Liver (tissue), 9 donors: ENCODE measurements around the gene DNAJB11. TPM values are rescaled to one million over a fixed set of nuclear protein-coding genes. Genes with fewer than 3 reads are reported as not detected.

ENCODE experiments used
- DNase-seq: peaks from one replicate; pipeline ENCODE4 v3.0.0-alpha.2; 2017; ENCODE audit warnings: low spot score
- H3K27ac ChIP-seq, 2 donors: one replicate each; pipeline ENCODE4 v1.7.0; 2013; ENCODE audit warnings: inconsistent platforms in 2 of 2, low read length in 2 of 2, control low read depth in 1 of 2, low read depth in 1 of 2, mild to moderate bottlenecking in 1 of 2
- H3K27me3 ChIP-seq, 4 donors: one replicate each; pipeline versions ENCODE4 v1.6.1 to v1.7.0; 2013; ENCODE audit warnings: low read length in 3 of 4, inconsistent platforms in 1 of 4, mild to moderate bottlenecking in 1 of 4, moderate library complexity in 1 of 4; ENCODE audit not compliant: control insufficient read depth in 4 of 4, insufficient read depth in 4 of 4
- H3K36me3 ChIP-seq, 4 donors: one replicate each; pipeline versions ENCODE4 v1.6.1 to v1.7.0; 2013; ENCODE audit warnings: low read length in 3 of 4, mild to moderate bottlenecking in 3 of 4, low read depth in 1 of 4, moderate library complexity in 1 of 4; ENCODE audit not compliant: control insufficient read depth in 4 of 4, insufficient read depth in 3 of 4
- H3K4me1 ChIP-seq, 4 donors: one replicate each; pipeline versions ENCODE4 v1.6.1 to v1.7.0; 2013; ENCODE audit warnings: low read length in 3 of 4, mild to moderate bottlenecking in 3 of 4, moderate library complexity in 1 of 4; ENCODE audit not compliant: control insufficient read depth in 4 of 4, insufficient read depth in 4 of 4
- H3K4me3 ChIP-seq, 3 donors: one replicate each; pipeline versions ENCODE4 v1.6.1 to v1.7.0; 2013; ENCODE audit warnings: low read length in 3 of 3, control low read depth in 1 of 3, low read depth in 1 of 3, mild to moderate bottlenecking in 1 of 3
- H3K9ac ChIP-seq, 2 donors: one replicate each; pipeline ENCODE4 v1.7.0; 2013; ENCODE audit warnings: low read length in 2 of 2, mild to moderate bottlenecking in 2 of 2, moderate library complexity in 2 of 2, control low read depth in 1 of 2, low read depth in 1 of 2
- H3K9me3 ChIP-seq, 4 donors: one replicate each; pipeline versions ENCODE4 v1.6.1 to v1.7.0; 2013; ENCODE audit warnings: low read length in 3 of 4; ENCODE audit not compliant: control insufficient read depth in 4 of 4
- FOXA1 ChIP-seq: IDR thresholded peaks from 2 replicates; pipeline ENCODE4 v1.6.1; 2016; ENCODE audit warnings: antibody characterized with exemption
- FOXA2 ChIP-seq: IDR thresholded peaks from 2 replicates; pipeline ENCODE4 v1.6.1; 2016; ENCODE audit warnings: antibody characterized with exemption
- GABPA ChIP-seq, 2 donors: IDR thresholded peaks in 1 of 2; conservative IDR thresholded peaks in 1 of 2; 2 replicates each; pipeline ENCODE4 v1.6.1; 2016; ENCODE audit warnings: antibody characterized with exemption in 2 of 2, mild to moderate bottlenecking in 1 of 2, moderate library complexity in 1 of 2
- HNF4A ChIP-seq, 2 donors: conservative IDR thresholded peaks; 2 replicates each; pipeline ENCODE4 v1.6.1; 2016; ENCODE audit warnings: antibody characterized with exemption in 2 of 2, mild to moderate bottlenecking in 2 of 2
- HNF4G ChIP-seq: IDR thresholded peaks from 2 replicates; pipeline ENCODE4 v1.6.1; 2016; ENCODE audit warnings: antibody characterized with exemption
- JUND ChIP-seq, 2 donors: IDR thresholded peaks; 2 replicates each; pipeline ENCODE4 v1.6.1; 2016; ENCODE audit warnings: antibody characterized with exemption in 2 of 2
- NR2F2 ChIP-seq: IDR thresholded peaks from 2 replicates; pipeline ENCODE4 v1.6.1; 2016; ENCODE audit warnings: antibody characterized with exemption
- RAD21 ChIP-seq, 2 donors: IDR thresholded peaks; 2 replicates each; pipeline ENCODE4 v1.6.1; 2016; ENCODE audit warnings: antibody characterized with exemption in 2 of 2, mild to moderate bottlenecking in 2 of 2
- RXRA ChIP-seq, 2 donors: IDR thresholded peaks; 2 replicates each; pipeline ENCODE4 v1.6.1; 2017 to 2018; ENCODE audit warnings: antibody characterized with exemption in 2 of 2, mild to moderate bottlenecking in 1 of 2
- SP1 ChIP-seq: IDR thresholded peaks from 2 replicates; pipeline ENCODE4 v1.6.1; 2018; ENCODE audit warnings: antibody characterized with exemption, mild to moderate bottlenecking
- TAF1 ChIP-seq: conservative IDR thresholded peaks from 2 replicates; pipeline ENCODE4 v1.6.1; 2016; ENCODE audit warnings: antibody characterized with exemption, mild to moderate bottlenecking
- YY1 ChIP-seq: IDR thresholded peaks from 2 replicates; pipeline ENCODE4 v1.6.1; 2016; ENCODE audit warnings: antibody characterized with exemption, mild to moderate bottlenecking
- WGBS: extraction: QIAGEN DNeasy Blood & Tissue Kit; methylation state at CpG from one replicate; pipeline ENCODE4 v1.1.7; 2013; 5-methylcytosine and 5-hydroxymethylcytosine counted together
- polyA plus RNA-seq, 2 donors: library from polyadenylated mRNA; stranded (reverse) in 1 of 2; unstranded in 1 of 2; fragments of 200-250 nt in 1 of 2; fragments of >200 nt in 1 of 2; fragmentation: Nextera tagmentation in 1 of 2; extraction: Ambion mirVana in 1 of 2; gene quantifications; one replicate each; pipeline versions ENCODE4 v1.2.1 to v1.2.3, GENCODE V29; 2013 to 2015
- total RNA-seq, 2 donors: library from RNA; depleted of rRNA; stranded (reverse); fragments of >200 nt; gene quantifications; one replicate each; pipeline ENCODE4 v1.2.3, GENCODE V29; 2014
- TF ChIP-seq, protein P1 (sequence below): IDR thresholded peaks from 2 replicates; pipeline ENCODE4 v1.6.1; 2016; ENCODE audit warnings: antibody characterized with exemption
- TF ChIP-seq, protein P2 (sequence below): IDR thresholded peaks from 2 replicates; pipeline ENCODE4 v1.6.1; 2016; ENCODE audit warnings: antibody characterized with exemption
- TF ChIP-seq, protein P3 (sequence below): IDR thresholded peaks from 2 replicates; pipeline ENCODE4 v1.6.1; 2016; ENCODE audit warnings: antibody characterized with exemption
- TF ChIP-seq, protein P4 (sequence below): fragments of 150-350 bp; IDR thresholded peaks from 2 replicates; pipeline ENCODE4 v1.5.1; 2017; ENCODE audit warnings: improper control_type of control experiment, low read depth, low read length; ENCODE audit not compliant: missing input control
- TF ChIP-seq, protein P5 (sequence below): IDR thresholded peaks from 2 replicates; pipeline ENCODE4 v1.6.1; 2016; ENCODE audit warnings: antibody characterized with exemption, mild to moderate bottlenecking
- donor health status: healthy.
- donor health status: healthy.
- donor health status: healthy.
- donor health status: healthy.
- donor health status: healthy.

The DNAJB11 gene
- total and polyA plus RNA-seq, 4 donors = 30.2 to 101 (median 56.0) TPM

DNA sequence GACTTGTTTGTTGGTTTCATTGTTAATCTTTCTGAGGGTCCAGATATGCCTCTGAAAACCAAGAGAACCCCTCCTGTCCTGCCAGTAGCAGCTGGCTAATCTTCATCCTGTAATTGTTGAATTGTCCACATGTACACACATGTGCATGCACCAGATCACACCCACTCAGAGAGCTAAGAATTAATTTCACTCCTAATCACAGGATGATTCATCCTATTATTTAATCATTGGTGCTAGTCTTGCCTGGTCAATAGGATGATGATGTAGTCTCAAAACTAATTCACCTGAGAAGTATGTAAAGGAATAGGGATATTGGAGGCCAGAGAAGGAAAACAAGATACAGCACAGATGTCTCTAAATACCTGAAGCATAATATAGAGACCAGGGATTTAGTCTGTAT lies 34.6 kb downstream of the DNAJB11 start:
- no peak overlapping the region for H3K9ac ChIP-seq
- TF ChIP-seq, protein P1, sequence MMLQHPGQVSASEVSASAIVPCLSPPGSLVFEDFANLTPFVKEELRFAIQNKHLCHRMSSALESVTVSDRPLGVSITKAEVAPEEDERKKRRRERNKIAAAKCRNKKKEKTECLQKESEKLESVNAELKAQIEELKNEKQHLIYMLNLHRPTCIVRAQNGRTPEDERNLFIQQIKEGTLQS = no peak
- TF ChIP-seq JUND (IDR thresholded peaks at IDR 0.05) = peak in 1 of 2 donors; percentile 30
- no peaks in the 10 kb centered on the region for H3K27me3 ChIP-seq
- no peak overlapping the region for H3K4me3 ChIP-seq
- H3K36me3 ChIP-seq = no peaks in the 10 kb centered on the region
- peaks cover 13 to 77% (median 40%) of the 10 kb centered on the region in 4 donors for H3K4me1 ChIP-seq
- peak overlapping the region; percentile 92 to 94 for H3K27ac ChIP-seq
- H3K9me3 ChIP-seq = no peaks in the 10 kb centered on the region
- DNase-seq = no peak

DNA sequence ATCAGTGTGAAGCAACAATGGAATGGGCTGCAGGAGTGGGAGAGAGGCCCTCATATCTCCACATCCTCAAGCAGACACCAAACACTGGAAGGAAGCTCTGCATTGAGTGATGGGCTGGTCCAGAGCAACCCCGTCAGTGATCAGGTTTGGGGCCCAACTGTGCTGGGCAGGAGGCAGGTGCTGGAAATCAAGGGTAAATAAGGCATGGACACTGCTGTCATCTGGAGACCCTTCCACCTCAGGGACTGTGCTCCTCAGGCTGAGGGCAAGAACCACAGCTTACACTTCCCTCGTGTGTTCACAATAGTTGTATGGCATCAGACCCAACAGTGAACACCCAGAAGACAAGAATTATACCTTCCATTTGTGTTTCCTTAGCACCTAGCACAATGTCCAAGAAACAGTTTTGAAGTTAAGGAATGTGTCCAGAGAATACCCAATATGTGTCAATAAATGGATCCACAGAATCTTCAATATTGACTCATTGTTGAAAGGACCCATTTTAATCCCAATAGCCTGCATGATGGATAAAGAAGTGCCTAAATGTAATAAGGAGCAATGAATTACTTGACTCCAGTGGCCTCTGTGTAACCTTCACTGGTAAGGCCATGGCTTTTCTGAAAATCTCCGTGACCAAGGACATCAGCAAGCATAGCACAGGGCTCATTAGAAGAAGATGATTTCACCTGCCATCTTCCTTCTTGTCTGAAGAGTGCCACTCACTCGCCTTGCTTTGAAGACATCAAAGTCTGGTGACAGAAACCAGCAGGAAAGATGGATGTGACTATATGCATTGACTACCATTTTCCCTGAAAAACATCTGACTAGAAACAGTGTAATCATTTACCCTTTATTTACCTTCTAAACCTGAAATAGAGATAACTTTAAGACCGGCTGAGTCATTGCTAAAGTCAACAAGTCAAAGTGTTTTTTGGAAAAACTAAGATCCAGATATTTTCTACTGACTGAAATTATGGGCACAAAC lies 35.3 kb downstream of the DNAJB11 start:
- no peaks in the 10 kb centered on the region for H3K9me3 ChIP-seq
- H3K27me3 ChIP-seq = no peaks in the 10 kb centered on the region
- TF ChIP-seq FOXA2 = peak; percentile 99
- no peak for TF ChIP-seq HNF4G
- no peak for TF ChIP-seq TAF1
- TF ChIP-seq YY1 = peak; percentile 96
- TF ChIP-seq, protein P2, sequence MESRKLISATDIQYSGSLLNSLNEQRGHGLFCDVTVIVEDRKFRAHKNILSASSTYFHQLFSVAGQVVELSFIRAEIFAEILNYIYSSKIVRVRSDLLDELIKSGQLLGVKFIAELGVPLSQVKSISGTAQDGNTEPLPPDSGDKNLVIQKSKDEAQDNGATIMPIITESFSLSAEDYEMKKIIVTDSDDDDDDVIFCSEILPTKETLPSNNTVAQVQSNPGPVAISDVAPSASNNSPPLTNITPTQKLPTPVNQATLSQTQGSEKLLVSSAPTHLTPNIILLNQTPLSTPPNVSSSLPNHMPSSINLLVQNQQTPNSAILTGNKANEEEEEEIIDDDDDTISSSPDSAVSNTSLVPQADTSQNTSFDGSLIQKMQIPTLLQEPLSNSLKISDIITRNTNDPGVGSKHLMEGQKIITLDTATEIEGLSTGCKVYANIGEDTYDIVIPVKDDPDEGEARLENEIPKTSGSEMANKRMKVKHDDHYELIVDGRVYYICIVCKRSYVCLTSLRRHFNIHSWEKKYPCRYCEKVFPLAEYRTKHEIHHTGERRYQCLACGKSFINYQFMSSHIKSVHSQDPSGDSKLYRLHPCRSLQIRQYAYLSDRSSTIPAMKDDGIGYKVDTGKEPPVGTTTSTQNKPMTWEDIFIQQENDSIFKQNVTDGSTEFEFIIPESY = peak; percentile 48
- TF ChIP-seq RAD21 (IDR thresholded peaks at IDR 0.05) = peak; percentile 9 to 28
- TF ChIP-seq SP1 = peak; percentile 55
- TF ChIP-seq, protein P1 = peak; percentile 93
- peak; percentile 99 for TF ChIP-seq JUND (IDR thresholded peaks at IDR 0.05)
- TF ChIP-seq HNF4A (conservative IDR thresholded peaks at IDR 0.05) = peak; percentile 57 to 81
- TF ChIP-seq FOXA1 = peak; percentile 99
- TF ChIP-seq RXRA (IDR thresholded peaks at IDR 0.05) = peak; percentile 31 to 65
- no peak for TF ChIP-seq GABPA (IDR thresholded peaks at IDR 0.05 in 1 of 2, conservative IDR thresholded peaks at IDR 0.05 in 1 of 2)
- TF ChIP-seq, protein P3, sequence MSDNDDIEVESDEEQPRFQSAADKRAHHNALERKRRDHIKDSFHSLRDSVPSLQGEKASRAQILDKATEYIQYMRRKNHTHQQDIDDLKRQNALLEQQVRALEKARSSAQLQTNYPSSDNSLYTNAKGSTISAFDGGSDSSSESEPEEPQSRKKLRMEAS = peak; percentile 34
- H3K27ac ChIP-seq = peak overlapping the region; percentile 92 to 94
- peak overlapping the region in 1 of 3 donors; percentile 30 for H3K4me3 ChIP-seq
- DNase-seq = no peak
- WGBS = 68% methylated on average over 5 of the region's 5 CpGs
- no peaks in the 10 kb centered on the region for H3K36me3 ChIP-seq
- H3K9ac ChIP-seq = peak overlapping the region in 1 of 2 donors; percentile 27
- peaks cover 11 to 70% (median 36%) of the 10 kb centered on the region in 4 donors for H3K4me1 ChIP-seq

DNA sequence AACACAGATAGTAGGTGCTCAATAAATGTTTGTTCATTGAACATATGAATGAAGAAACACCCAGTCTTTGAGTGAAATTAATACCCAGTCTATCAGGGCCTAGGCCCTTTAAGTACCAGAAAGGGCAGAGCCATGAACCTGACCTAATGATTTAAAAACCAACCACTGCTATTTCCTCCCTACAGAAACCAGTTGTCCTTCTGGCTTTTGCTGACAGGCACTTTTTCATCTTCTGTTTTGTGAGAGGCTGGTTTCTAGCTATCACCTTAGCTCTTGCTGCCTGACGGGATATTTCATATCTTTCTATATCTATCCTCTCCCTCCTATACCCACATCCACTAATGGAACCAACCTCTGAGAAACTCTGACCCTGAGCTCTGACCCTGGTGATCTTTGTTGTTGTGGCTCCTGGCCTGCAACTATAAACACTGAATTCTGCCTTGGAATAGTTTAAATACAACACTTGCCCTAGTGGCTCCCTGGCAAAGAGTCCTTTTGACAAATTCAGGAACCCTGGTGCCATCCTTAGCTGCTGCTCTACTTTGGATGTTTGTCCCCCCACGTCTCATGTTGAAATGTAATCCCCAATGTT lies 38.2 kb downstream of the DNAJB11 start:
- Histone ChIP-seq H3K4me3 (no peak overlapping the region), H3K9me3 (no peaks in the 10 kb centered on the region), H3K36me3 (no peaks in the 10 kb centered on the region), H3K27ac (peak overlapping the region; percentile 36 to 58), H3K9ac (no peak overlapping the region), H3K4me1 (peaks cover 15 to 61% (median 39%) of the 10 kb centered on the region in 4 donors), H3K27me3 (no peaks in the 10 kb centered on the region)
- WGBS = 49% methylated on average over 2 of the region's 2 CpGs
- no peak for DNase-seq
- TF ChIP-seq, protein P3 = no peak
- TF ChIP-seq, protein P4, sequence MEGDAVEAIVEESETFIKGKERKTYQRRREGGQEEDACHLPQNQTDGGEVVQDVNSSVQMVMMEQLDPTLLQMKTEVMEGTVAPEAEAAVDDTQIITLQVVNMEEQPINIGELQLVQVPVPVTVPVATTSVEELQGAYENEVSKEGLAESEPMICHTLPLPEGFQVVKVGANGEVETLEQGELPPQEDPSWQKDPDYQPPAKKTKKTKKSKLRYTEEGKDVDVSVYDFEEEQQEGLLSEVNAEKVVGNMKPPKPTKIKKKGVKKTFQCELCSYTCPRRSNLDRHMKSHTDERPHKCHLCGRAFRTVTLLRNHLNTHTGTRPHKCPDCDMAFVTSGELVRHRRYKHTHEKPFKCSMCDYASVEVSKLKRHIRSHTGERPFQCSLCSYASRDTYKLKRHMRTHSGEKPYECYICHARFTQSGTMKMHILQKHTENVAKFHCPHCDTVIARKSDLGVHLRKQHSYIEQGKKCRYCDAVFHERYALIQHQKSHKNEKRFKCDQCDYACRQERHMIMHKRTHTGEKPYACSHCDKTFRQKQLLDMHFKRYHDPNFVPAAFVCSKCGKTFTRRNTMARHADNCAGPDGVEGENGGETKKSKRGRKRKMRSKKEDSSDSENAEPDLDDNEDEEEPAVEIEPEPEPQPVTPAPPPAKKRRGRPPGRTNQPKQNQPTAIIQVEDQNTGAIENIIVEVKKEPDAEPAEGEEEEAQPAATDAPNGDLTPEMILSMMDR = no peak
- TF ChIP-seq HNF4G = no peak
- no peak for TF ChIP-seq JUND (IDR thresholded peaks at IDR 0.05)
- TF ChIP-seq, protein P5, sequence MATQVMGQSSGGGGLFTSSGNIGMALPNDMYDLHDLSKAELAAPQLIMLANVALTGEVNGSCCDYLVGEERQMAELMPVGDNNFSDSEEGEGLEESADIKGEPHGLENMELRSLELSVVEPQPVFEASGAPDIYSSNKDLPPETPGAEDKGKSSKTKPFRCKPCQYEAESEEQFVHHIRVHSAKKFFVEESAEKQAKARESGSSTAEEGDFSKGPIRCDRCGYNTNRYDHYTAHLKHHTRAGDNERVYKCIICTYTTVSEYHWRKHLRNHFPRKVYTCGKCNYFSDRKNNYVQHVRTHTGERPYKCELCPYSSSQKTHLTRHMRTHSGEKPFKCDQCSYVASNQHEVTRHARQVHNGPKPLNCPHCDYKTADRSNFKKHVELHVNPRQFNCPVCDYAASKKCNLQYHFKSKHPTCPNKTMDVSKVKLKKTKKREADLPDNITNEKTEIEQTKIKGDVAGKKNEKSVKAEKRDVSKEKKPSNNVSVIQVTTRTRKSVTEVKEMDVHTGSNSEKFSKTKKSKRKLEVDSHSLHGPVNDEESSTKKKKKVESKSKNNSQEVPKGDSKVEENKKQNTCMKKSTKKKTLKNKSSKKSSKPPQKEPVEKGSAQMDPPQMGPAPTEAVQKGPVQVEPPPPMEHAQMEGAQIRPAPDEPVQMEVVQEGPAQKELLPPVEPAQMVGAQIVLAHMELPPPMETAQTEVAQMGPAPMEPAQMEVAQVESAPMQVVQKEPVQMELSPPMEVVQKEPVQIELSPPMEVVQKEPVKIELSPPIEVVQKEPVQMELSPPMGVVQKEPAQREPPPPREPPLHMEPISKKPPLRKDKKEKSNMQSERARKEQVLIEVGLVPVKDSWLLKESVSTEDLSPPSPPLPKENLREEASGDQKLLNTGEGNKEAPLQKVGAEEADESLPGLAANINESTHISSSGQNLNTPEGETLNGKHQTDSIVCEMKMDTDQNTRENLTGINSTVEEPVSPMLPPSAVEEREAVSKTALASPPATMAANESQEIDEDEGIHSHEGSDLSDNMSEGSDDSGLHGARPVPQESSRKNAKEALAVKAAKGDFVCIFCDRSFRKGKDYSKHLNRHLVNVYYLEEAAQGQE = no peak
- TF ChIP-seq FOXA1 = no peak
- peak; percentile 28 for TF ChIP-seq NR2F2
